Measurements from ENCODE around the gene CAMK2A. TPM values are rescaled to one million over a fixed set of nuclear protein-coding genes. Genes with fewer than 3 reads are reported as not detected.

CAMK2A gene
- total and polyA plus RNA-seq, 4 donors, result under 0.01 TPM; not detected in 3

DNA sequence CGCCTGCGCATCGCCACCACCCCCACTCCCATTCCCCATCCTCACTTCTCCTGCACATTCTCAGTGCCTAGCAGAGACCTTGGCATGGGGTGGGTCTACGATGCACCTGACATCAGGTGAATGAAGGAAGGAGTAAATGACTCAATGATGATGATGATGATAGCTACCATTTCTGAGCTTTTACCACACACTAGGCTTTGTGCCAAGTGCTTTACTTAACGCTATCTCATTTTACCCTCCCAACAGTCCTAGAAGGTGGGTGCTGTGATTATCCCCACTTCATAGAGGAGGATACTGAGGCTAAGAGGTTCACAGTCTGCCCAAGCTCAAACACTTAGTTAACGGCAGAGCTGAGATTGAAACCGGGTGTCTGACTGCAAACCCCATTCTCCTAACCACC, 27.1 kb downstream of the CAMK2A start:
- WGBS, result 93% methylated on average over 7 of the region's 7 CpGs
- TF ChIP-seq, protein P1, sequence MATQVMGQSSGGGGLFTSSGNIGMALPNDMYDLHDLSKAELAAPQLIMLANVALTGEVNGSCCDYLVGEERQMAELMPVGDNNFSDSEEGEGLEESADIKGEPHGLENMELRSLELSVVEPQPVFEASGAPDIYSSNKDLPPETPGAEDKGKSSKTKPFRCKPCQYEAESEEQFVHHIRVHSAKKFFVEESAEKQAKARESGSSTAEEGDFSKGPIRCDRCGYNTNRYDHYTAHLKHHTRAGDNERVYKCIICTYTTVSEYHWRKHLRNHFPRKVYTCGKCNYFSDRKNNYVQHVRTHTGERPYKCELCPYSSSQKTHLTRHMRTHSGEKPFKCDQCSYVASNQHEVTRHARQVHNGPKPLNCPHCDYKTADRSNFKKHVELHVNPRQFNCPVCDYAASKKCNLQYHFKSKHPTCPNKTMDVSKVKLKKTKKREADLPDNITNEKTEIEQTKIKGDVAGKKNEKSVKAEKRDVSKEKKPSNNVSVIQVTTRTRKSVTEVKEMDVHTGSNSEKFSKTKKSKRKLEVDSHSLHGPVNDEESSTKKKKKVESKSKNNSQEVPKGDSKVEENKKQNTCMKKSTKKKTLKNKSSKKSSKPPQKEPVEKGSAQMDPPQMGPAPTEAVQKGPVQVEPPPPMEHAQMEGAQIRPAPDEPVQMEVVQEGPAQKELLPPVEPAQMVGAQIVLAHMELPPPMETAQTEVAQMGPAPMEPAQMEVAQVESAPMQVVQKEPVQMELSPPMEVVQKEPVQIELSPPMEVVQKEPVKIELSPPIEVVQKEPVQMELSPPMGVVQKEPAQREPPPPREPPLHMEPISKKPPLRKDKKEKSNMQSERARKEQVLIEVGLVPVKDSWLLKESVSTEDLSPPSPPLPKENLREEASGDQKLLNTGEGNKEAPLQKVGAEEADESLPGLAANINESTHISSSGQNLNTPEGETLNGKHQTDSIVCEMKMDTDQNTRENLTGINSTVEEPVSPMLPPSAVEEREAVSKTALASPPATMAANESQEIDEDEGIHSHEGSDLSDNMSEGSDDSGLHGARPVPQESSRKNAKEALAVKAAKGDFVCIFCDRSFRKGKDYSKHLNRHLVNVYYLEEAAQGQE (IDR thresholded peaks at IDR 0.05), result no peak
- TF ChIP-seq FOXA2 (IDR thresholded peaks at IDR 0.05) (no peak), FOXA1 (IDR thresholded peaks at IDR 0.05) (no peak), SP1 (IDR thresholded peaks at IDR 0.05) (no peak), HNF4A (conservative IDR thresholded peaks at IDR 0.05) (no peak), RXRA (IDR thresholded peaks at IDR 0.05) (no peak), NR2F2 (IDR thresholded peaks at IDR 0.05) (no peak), EGR1 (IDR thresholded peaks at IDR 0.05; ENCODE audit: low read depth in 2 of 2) (no peak), TAF1 (conservative IDR thresholded peaks at IDR 0.05) (no peak), JUND (IDR thresholded peaks at IDR 0.05) (no peak), HNF4G (IDR thresholded peaks at IDR 0.05) (no peak), GABPA (IDR thresholded peaks at IDR 0.05 in 1 of 2, conservative IDR thresholded peaks at IDR 0.05 in 1 of 2) (no peak), YY1 (IDR thresholded peaks at IDR 0.05) (no peak), RAD21 (IDR thresholded peaks at IDR 0.05) (no peak)
- TF ChIP-seq, protein P2, sequence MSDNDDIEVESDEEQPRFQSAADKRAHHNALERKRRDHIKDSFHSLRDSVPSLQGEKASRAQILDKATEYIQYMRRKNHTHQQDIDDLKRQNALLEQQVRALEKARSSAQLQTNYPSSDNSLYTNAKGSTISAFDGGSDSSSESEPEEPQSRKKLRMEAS (IDR thresholded peaks at IDR 0.05), result no peak
- TF ChIP-seq, protein P3, sequence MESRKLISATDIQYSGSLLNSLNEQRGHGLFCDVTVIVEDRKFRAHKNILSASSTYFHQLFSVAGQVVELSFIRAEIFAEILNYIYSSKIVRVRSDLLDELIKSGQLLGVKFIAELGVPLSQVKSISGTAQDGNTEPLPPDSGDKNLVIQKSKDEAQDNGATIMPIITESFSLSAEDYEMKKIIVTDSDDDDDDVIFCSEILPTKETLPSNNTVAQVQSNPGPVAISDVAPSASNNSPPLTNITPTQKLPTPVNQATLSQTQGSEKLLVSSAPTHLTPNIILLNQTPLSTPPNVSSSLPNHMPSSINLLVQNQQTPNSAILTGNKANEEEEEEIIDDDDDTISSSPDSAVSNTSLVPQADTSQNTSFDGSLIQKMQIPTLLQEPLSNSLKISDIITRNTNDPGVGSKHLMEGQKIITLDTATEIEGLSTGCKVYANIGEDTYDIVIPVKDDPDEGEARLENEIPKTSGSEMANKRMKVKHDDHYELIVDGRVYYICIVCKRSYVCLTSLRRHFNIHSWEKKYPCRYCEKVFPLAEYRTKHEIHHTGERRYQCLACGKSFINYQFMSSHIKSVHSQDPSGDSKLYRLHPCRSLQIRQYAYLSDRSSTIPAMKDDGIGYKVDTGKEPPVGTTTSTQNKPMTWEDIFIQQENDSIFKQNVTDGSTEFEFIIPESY (IDR thresholded peaks at IDR 0.05), result no peak
- TF ChIP-seq, protein P4, sequence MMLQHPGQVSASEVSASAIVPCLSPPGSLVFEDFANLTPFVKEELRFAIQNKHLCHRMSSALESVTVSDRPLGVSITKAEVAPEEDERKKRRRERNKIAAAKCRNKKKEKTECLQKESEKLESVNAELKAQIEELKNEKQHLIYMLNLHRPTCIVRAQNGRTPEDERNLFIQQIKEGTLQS (IDR thresholded peaks at IDR 0.05), result no peak
- TF ChIP-seq, protein P5, sequence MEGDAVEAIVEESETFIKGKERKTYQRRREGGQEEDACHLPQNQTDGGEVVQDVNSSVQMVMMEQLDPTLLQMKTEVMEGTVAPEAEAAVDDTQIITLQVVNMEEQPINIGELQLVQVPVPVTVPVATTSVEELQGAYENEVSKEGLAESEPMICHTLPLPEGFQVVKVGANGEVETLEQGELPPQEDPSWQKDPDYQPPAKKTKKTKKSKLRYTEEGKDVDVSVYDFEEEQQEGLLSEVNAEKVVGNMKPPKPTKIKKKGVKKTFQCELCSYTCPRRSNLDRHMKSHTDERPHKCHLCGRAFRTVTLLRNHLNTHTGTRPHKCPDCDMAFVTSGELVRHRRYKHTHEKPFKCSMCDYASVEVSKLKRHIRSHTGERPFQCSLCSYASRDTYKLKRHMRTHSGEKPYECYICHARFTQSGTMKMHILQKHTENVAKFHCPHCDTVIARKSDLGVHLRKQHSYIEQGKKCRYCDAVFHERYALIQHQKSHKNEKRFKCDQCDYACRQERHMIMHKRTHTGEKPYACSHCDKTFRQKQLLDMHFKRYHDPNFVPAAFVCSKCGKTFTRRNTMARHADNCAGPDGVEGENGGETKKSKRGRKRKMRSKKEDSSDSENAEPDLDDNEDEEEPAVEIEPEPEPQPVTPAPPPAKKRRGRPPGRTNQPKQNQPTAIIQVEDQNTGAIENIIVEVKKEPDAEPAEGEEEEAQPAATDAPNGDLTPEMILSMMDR (IDR thresholded peaks at IDR 0.05; ENCODE audit: low read depth, low read length, missing input control), result no peak
- no peak for DNase-seq (ENCODE audit: low spot score)

More for the DNA sequence above, 27.1 kb downstream of the CAMK2A start:
- Histone ChIP-seq H3K4me1 (ENCODE audit: control insufficient read depth in 4 of 4, insufficient read depth in 4 of 4, low read length in 3 of 4) (peaks cover 10 to 30% (median 22%) of the 10 kb centered on the region in 4 donors), H3K36me3 (ENCODE audit: control insufficient read depth in 4 of 4, insufficient read depth in 3 of 4, low read depth in 1 of 4, low read length in 3 of 4) (no peaks in the 10 kb centered on the region), H3K27ac (ENCODE audit: low read depth in 1 of 2, low read length in 2 of 2) (no peak overlapping the region), H3K27me3 (ENCODE audit: control insufficient read depth in 4 of 4, insufficient read depth in 4 of 4, low read length in 3 of 4) (no peaks in the 10 kb centered on the region), H3K4me3 (ENCODE audit: low read depth in 1 of 3, low read length in 3 of 3) (no peak overlapping the region), H3K9me3 (ENCODE audit: control insufficient read depth in 4 of 4, low read length in 3 of 4) (no peaks in the 10 kb centered on the region), H3K9ac (ENCODE audit: low read depth in 1 of 2, low read length in 2 of 2) (no peak overlapping the region)
